A673 (cell line): ENCODE data around the gene ZFYVE28.

Experiments
- EZH2 ChIP-seq: fragments of 200-600 bp; sonication (generic); IDR thresholded peaks from 2 replicates; pipeline ENCODE4 v1.6.1; 2017; ENCODE audit warnings: borderline replicate concordance, low read depth, mild to moderate bottlenecking, mixed read lengths, antibody characterized with exemption, low read length; ENCODE audit not compliant: poor library complexity, severe bottlenecking
- TF ChIP-seq, protein P1 (sequence below): fragments of 300-800, 200-600 bp; sonication (generic); conservative IDR thresholded peaks from 2 replicates; pipeline ENCODE4 v1.5.1; 2017; ENCODE audit warnings: low read depth, mild to moderate bottlenecking, antibody characterized with exemption, low read length, moderate library complexity, mixed read lengths

DNA sequence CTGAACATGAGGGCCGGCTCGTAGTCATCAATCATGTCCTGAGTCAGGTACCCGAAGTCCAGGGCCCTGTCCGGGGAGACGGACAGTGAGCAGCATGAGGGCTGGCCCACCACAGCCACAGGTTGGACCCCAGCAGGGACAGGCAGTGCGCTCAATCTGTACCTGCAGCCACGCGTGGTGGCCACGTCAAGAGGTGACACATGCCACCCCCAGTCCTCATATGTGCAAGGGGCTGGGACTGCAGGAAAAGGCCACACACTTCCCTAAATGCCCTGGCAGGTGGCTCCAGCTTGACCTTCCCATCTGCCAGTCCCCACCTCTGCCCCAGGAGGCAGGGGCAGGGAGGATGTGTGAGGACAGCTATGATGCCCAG is 82.7 kb downstream of the ZFYVE28 start:
- TF ChIP-seq, protein P1, sequence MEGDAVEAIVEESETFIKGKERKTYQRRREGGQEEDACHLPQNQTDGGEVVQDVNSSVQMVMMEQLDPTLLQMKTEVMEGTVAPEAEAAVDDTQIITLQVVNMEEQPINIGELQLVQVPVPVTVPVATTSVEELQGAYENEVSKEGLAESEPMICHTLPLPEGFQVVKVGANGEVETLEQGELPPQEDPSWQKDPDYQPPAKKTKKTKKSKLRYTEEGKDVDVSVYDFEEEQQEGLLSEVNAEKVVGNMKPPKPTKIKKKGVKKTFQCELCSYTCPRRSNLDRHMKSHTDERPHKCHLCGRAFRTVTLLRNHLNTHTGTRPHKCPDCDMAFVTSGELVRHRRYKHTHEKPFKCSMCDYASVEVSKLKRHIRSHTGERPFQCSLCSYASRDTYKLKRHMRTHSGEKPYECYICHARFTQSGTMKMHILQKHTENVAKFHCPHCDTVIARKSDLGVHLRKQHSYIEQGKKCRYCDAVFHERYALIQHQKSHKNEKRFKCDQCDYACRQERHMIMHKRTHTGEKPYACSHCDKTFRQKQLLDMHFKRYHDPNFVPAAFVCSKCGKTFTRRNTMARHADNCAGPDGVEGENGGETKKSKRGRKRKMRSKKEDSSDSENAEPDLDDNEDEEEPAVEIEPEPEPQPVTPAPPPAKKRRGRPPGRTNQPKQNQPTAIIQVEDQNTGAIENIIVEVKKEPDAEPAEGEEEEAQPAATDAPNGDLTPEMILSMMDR: no peak
- TF ChIP-seq EZH2: no peak
